Measurements from ENCODE around the gene MIP.
A peak's percentile ranks its signal among the peaks of the same experiment; 100 is the strongest.
"Not testable (repeated sequence)": the region's sequence is repeated elsewhere in the genome, so short reads cannot be mapped to it uniquely, and the experiment has no call there.

MIP gene

DNA sequence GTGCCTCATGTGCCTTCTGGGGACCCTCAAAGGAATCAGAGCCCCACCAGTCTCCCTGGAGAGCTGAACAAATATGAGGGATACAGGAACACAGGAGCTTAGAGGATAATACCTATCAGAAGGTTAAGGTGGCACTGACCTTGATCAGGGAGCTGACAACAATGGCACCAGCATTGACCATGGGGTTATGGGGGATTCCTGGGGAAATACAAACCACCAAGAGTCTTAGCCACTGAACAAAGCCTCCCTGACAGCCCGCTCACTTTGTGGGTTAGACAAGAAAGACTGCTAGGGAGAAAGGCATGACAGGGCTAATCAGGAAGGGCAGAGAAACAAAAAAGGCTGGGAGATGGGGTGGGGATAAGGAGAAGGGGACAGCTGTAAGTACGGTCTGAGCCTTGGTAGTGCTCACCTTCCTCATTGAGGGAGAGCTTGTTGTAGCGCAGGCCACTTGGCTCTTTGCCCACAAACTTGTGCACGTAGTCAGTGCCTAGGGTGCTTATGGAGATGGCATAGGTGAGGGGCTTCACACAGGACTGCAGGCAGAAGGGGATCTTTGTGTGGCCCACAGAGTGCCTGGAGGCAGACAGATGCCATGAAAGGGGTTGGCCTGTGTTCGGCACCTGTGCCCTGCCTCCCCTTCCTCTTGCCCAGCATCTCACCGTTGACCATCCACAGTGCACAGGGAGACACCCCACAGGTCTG lies 23.2 kb upstream of the MIP start:
- Mint-ChIP-seq H3K27me3 (no peaks in the 10 kb centered on the region), H3K9me3 (no peaks in the 10 kb centered on the region), H3K4me3 (no peak overlapping the region), H3K4me1 (peaks cover 24% of the 10 kb centered on the region), H3K27ac (peak overlapping the region; percentile 83 to 86)
- ATAC-seq, result peak; percentile 33
- DNase-seq, result no peak

DNA sequence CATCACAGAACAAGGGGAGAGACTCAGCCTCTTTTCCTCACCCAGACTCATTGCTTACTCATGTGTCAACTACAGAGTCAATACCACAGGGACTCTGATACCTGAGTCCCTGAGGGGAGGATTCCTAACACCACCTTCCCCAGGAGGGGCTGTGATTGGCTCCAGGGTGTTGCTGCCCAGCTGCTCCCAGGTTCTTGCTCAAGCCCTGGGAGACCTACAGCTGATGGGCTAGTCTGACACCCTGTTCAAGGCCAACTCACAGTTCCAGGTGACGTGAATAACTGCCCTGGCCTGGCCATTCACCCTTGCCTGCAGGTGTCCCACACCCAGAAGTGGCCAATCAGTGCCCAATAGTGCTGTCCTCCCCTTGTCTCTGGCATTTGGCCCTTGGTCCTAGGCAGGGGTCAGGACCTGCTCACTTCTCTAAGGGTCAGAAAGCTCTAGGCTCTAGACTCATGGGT lies 22.5 kb upstream of the MIP start:
- Mint-ChIP-seq H3K27me3 (no peaks in the 10 kb centered on the region), H3K27ac (peak overlapping the region in 1 of 2 donors; percentile 86), H3K4me3 (no peak overlapping the region), H3K9me3 (no peaks in the 10 kb centered on the region), H3K4me1 (peaks cover 24% of the 10 kb centered on the region)
- ATAC-seq (no peak), DNase-seq (no peak)

DNA sequence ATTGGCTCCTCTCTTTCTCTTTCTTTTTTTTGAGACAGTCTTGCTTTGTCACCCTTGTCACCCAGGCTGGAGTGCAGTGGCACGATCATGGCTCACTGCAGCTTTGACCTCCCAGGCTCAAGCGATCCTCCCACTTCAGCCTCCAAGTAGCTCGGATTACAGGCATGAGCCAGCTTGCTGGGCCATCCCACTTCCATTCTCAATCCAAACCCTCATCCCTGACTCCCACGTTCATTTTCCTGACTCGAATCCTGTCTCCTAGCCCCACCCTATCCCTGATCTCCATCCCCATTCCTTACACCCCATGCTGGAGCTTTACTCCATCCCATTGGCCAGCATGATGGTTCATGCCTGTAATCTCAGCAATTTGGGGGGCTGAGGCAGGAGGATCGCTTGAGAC lies 21.7 kb upstream of the MIP start:
- Mint-ChIP-seq H3K4me3 (no peak overlapping the region), H3K27ac (peak overlapping the region; percentile 30 to 43), H3K27me3 (no peaks in the 10 kb centered on the region), H3K9me3 (no peaks in the 10 kb centered on the region), H3K4me1 (peaks cover 32% of the 10 kb centered on the region)
- ATAC-seq (no peak), DNase-seq (no peak)

DNA sequence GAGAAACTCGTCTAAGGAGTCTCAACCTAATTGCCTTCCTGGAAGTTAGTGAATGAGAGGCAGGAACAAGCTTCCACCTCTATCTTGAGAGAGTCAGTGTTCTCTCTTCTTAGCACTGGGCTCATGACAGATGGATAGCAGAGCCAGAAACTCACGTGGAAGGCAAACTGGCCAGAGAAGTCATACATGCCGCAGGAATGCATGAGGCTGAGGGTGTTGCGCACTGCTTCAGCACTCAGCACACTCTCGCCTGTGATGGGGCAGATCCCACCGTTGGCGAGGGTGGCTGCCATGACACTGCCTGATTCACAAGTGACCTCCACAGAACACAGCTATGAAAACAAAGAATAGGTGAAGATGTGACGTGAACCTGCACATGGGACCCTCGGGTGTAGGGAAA lies 19.9 kb upstream of the MIP start:
- DNase-seq, result no peak
- no peaks in the 10 kb centered on the region for H3K9me3 Mint-ChIP-seq
- no peaks in the 10 kb centered on the region for H3K27me3 Mint-ChIP-seq
- peaks cover 36% of the 10 kb centered on the region for H3K4me1 Mint-ChIP-seq
- no peak overlapping the region for H3K4me3 Mint-ChIP-seq
- no peak overlapping the region for H3K27ac Mint-ChIP-seq
- no peak for ATAC-seq

DNA sequence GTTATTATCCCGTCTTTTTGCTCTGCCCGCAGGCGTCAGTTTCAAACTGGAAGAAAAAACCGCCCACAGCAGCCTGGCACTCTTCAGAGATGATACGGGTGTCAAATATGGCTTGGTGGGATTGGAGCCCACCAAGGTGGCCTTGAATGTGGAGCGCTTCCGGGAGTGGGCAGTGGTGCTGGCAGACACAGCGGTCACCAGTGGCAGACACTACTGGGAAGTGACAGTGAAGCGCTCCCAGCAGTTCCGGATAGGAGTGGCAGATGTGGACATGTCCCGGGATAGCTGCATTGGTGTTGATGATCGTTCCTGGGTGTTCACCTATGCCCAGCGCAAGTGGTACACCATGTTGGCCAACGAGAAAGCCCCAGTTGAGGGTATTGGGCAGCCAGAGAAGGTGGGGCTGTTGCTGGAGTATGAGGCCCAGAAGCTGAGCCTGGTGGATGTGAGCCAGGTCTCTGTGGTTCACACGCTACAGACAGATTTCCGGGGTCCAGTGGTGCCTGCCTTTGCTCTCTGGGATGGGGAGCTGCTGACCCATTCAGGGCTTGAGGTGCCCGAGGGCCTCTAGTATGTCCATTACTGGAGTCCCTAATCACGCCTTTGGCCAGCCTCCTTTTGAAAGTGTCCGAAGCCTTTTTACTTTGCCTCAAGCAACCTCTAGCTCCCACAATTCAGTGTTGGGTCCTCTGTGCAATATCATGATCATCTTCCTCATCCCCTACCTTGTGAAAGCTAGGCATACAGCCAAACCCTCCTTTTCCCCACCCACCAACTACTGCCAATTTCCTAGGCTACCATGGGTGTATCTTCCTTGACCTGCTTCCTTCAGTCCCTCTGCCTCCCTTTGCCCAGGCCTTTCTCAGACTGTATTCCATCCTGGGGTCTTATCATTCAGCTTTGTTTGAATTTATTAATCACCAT lies 14.8 kb upstream of the MIP start:
- H3K4me3 Mint-ChIP-seq, result peak overlapping the region; percentile 90 to 95
- ATAC-seq (no peak), DNase-seq (no peak)
- peak overlapping the region; percentile 98 to 99 for H3K27ac Mint-ChIP-seq
- no peaks in the 10 kb centered on the region for H3K9me3 Mint-ChIP-seq
- no peaks in the 10 kb centered on the region for H3K27me3 Mint-ChIP-seq
- H3K4me1 Mint-ChIP-seq, result peaks cover 36% of the 10 kb centered on the region

DNA sequence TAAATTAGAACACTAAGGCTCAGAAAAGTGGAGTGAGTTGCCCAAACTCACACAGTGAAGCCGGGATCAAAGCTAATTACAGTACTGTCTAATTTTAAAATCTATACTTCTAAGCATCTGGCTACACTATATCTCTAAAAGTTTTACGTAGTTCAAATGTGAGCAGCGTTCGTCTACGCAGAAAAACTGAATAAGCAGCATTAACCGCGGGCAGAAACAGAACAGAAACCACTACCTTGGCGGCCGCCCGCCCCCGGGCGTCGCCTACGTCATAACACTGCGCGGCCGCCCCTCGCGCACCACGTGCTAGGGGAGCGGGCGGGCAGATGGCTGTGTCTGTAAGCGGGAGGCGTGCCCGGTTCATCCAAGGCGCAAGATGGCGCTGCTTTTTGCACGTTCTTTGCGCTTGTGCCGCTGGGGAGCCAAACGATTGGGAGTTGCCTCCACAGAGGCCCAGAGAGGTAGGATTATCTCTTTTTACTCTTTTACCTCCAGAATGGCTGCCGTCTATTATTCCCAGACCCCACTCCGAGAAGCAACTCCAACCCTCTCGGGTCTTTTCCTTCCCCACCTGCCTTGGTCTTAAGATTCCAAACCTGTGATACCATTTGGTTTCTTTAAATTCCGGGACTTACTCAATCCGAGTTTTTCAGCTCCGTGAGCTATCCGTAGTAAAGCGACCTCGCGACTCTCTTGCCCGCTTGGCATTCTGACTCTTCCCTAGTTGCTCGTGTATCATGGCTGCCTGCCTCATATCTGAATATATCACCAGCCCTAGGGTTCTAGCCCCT lies 14.0 kb upstream of the MIP start, which contains the start of gene SPRYD4:
SPRYD4 (plus strand) TSS at position 363 of the 791 bp plus-strand sequence; CDS start at position 377, 14 bp downstream.
- H3K27ac Mint-ChIP-seq, result peak within 1 kb of the TSS; percentile 98 to 99
- peak; percentile 98 for ATAC-seq

DNA sequence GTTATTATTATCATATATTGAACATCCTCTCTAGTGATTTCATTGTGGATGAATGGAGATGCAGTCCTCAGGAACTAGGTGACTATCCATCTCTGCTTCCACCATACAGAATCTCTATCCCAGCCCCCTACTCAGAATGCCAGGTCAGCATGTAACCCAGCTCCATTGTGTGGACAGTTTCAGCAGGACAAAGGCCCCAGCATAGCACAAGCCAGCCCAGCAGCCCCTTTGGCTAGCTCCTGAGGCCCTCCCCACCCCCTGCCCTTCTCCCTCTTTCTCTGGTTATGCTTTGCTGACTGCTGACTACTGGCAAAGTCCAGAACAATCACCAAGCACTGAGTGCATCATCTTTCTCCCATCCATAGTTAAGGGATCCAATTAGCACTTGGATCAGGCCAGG lies 8.1 kb upstream of the MIP start:
- Mint-ChIP-seq H3K27me3 (no peaks in the 10 kb centered on the region), H3K27ac (no peak overlapping the region), H3K4me1 (peaks cover 10% of the 10 kb centered on the region), H3K9me3 (no peaks in the 10 kb centered on the region), H3K4me3 (no peak overlapping the region)
- ATAC-seq (no peak), DNase-seq (no peak)

More for the DNA sequence above, 14.0 kb upstream of the MIP start, which contains the start of gene SPRYD4:
- Mint-ChIP-seq H3K27me3 (no peaks in the 10 kb centered on the region), H3K4me3 (peak within 1 kb of the TSS; percentile 90 to 95), H3K9me3 (no peaks in the 10 kb centered on the region), H3K4me1 (peaks cover 40% of the 10 kb centered on the region)
- DNase-seq, result peak; percentile 94 to 96

DNA sequence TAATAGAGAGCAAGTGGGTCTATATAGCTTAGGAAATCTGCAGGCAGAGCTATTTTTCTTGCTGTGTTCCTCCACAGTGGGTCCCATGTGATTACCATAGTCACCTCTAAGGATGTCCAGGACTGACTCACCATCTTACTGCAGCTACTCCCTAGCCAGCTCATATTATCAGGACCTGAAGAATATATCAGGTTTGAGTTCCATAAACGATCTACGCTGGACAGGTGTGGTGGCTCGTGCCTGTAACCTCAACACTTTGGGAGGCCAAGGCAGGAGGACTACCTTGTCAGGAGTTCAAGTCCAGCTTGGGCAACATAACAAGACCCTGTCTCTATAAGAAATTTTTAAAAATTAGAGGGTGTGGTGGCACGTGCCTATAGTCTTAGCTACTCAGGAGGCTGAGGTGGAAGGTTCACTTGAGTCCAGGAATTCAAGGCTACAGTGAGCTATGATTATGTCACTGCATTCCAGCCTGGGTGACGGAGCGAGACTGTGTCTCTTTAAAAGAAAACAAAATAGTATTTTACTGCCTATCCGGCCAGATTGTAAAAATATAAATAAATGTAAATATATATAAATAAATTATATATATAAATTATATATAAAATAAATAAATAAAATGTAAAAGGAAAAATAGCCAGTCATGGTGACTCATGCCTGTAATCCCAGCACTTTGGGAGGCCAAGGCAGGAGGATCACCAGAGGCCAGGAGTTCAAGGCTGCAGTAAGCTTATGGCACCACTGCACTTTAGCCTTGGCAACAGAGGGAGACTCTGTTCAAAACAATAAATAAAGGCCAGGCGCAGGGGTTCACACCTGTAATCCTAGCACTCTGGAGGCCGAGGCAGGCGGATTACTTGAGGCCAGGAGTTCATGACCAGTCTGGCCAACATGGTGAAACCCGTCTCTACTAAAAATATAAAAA lies 7.0 kb upstream of the MIP start:
- ATAC-seq, result no peak
- peaks cover 10% of the 10 kb centered on the region for H3K4me1 Mint-ChIP-seq
- H3K27ac Mint-ChIP-seq, result no peak overlapping the region
- no peaks in the 10 kb centered on the region for H3K9me3 Mint-ChIP-seq
- no peak for DNase-seq
- H3K4me3 Mint-ChIP-seq, result no peak overlapping the region
- no peaks in the 10 kb centered on the region for H3K27me3 Mint-ChIP-seq

DNA sequence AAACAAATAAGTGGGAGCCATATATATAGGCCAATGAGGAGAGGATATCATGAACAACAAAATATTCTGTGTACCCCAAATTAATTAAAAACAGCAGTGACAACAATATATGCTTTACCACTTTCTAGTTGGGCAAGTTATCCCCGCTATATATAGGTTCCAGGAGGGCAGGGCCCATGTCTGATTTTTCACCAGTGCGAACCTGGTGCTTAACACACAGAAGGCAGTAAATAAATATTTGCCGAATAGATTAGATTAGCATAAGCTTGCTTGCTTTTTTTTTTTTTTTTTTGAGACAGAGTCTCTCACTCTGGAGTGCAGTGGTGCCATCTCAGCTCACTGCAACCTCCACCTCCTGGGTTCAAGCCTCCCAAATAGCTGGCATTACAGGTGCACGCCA lies 3.4 kb upstream of the MIP start:
- ATAC-seq (no peak), DNase-seq (no peak)
- Mint-ChIP-seq H3K4me3 (no peak overlapping the region), H3K9me3 (no peaks in the 10 kb centered on the region), H3K27ac (no peak overlapping the region), H3K4me1 (no peaks in the 10 kb centered on the region), H3K27me3 (no peaks in the 10 kb centered on the region)

DNA sequence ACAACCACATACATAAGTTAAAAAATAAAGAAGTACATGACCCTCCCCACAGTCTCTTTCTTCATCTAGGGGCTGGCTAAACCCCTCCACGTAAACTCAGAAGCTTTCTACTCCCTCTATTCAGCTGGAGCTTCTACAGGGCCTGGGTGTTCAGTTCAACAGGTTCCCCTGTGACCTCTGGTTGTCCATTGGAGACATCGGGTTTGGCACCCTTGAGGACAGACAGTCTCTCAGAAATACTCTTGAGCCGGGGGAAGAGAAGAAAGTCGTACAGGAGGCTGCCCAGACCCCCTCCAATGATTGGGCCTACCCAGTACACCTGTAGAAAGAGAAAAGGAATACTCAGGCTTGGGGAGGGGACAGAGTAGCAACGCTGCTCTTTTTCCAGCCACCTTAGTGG lies 3.3 kb downstream of the MIP start:
- no peak for DNase-seq

DNA sequence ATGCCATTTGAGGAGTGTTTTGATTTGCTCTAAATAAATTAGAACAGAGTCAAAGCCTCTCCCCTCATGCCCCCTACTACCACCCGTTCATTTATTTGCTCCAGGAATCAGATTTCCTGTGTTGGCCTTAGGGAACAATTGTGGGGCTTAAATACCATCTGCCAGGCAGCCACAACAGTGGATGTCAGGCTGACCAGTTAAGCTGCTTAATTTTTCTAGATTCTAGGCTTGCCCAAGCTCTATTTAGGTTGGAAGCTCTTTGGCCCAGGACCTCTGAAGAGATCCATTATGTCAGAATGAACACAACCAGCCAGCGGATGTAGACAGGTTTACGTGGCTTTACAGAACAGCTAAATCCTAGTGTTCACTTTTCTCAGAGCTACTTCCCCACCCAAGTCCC lies 4.2 kb downstream of the MIP start:
- Mint-ChIP-seq H3K9me3 (no peaks in the 10 kb centered on the region), H3K27me3 (no peaks in the 10 kb centered on the region), H3K4me1 (peaks cover 23% of the 10 kb centered on the region), H3K4me3 (peak overlapping the region; percentile 92 to 97), H3K27ac (no peak overlapping the region)
- ATAC-seq (no peak), DNase-seq (no peak)

More for the DNA sequence above, 3.3 kb downstream of the MIP start:
- Mint-ChIP-seq H3K27ac (no peak overlapping the region), H3K27me3 (no peaks in the 10 kb centered on the region), H3K9me3 (no peaks in the 10 kb centered on the region), H3K4me3 (no peak overlapping the region), H3K4me1 (peaks cover 23% of the 10 kb centered on the region)
- ATAC-seq, result no peak

DNA sequence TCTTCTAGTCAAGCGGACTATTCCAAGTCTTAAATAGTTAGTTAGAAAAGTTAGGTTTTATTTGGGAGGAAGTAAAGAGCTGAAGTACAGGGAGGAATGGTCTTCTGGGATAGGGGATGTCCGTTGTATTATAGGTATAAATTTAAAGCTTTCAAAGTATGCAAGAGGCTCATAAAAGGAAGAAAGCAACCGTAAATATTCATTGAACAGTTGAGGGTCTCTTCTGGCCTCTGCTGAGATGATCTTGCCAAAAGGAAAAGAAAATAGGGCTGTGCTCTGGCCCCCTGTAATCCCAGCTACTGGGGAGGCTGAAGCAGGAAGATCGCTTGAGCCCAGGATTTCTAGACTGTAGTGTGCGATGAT lies 4.9 kb downstream of the MIP start:
- Mint-ChIP-seq H3K9me3 (peaks cover 0 to 5% of the 10 kb centered on the region in 2 donors), H3K27ac (peak overlapping the region; percentile 85 to 97), H3K27me3 (no peaks in the 10 kb centered on the region), H3K4me1 (peaks cover 27% of the 10 kb centered on the region), H3K4me3 (peak overlapping the region; percentile 92 to 97)
- no peak for ATAC-seq
- no peak for DNase-seq

DNA sequence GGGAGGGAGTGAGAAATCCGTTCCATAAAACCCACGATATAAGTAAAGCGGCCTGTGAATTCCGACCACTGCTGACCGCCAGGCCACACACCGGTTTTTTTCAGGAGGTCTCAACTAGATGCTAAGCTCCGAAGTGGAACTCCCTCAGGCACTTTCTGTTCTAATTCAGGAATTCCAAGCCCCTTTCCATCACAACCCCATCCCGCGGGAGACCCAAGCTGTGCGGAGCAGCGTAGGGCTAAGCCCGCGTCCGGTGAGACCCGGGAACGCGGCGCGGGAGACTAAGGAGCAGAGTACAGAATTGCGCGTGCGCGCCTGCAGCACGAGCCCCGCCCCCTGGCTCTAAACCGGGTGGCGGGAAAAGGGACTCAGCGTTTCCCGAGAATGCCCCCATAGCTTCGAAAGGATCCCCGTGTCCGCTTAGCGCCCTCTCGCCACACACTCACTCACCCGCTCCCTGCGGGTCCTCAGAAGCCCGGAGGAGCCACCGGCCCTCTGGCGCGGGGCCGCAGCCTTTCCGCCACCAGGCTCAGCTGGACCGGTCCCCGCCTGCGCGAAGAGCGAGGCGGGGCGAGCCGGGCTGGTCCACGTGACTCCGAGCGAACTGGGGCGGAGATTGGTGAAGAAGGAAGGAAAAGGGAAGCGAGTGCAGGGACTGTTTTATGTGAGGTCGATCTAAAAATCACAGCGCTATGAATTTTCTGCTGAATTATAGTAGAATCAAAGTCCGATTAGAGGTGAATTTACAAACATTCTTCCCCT lies 5.4 kb downstream of the MIP start, which contains the start of gene TIMELESS:
TIMELESS (minus strand) TSS at position 567 of the 762 bp plus-strand sequence. CDS start 15,256 bp downstream, outside the sequence.
- peak; percentile 99 for ATAC-seq
- peaks cover 3 to 10% of the 10 kb centered on the region in 2 donors for H3K9me3 Mint-ChIP-seq
- peak; percentile 86 for DNase-seq
- H3K4me3 Mint-ChIP-seq, result peak within 1 kb of the TSS; percentile 92 to 97
- H3K27me3 Mint-ChIP-seq, result no peaks in the 10 kb centered on the region
- H3K27ac Mint-ChIP-seq, result peak within 1 kb of the TSS; percentile 85 to 97
- H3K4me1 Mint-ChIP-seq, result peaks cover 33% of the 10 kb centered on the region

DNA sequence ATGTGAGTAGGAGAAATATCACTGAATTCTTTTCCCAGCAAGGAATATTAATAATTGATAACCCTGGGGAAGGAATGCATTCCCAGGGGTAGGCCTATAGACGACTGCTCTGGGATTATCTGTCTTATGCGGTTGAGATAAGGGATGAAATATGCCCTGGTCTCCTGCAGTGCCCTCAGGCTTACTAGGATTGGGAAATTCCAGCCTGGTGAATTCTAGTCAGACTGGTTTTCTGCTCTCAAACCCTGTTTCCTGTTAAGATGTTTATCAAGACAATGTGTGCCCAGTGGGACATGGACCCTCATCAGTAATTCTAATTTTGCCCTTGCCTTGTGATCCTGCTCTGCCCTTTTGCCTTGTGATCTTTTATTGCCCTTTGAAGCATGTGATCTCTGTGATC lies 11.2 kb downstream of the MIP start:
- not testable (repeated sequence) for ATAC-seq

More for the DNA sequence above, 11.2 kb downstream of the MIP start:
- DNase-seq, H3K27ac Mint-ChIP-seq, H3K27me3 Mint-ChIP-seq, H3K4me3 Mint-ChIP-seq: not testable (repeated sequence)
- peaks cover 31% of the 10 kb centered on the region for H3K4me1 Mint-ChIP-seq
- H3K9me3 Mint-ChIP-seq, result peaks cover 4 to 13% of the 10 kb centered on the region in 2 donors

All from stimulated activated naive CD8-positive, alpha-beta T cell treated with anti-CD3 and anti-CD28 coated beads, Interleukin-15, amount 100 ng/mL, for 72 hours (primary cell).